GM18868 (cell line): ENCODE data around the gene SUZ12.
"Not testable (repeated sequence)": the region's sequence is repeated elsewhere in the genome, so short reads cannot be mapped to it uniquely, and the experiment has no call there.

Source experiments
- ATAC-seq: cut with Tn5 transposase; IDR thresholded peaks from one replicate; pipeline ENCODE4 v1.9.1; 2021; ENCODE audit warnings: mild to moderate bottlenecking, moderate library complexity; ENCODE audit not compliant: unreplicated experiment

SUZ12 gene

DNA sequence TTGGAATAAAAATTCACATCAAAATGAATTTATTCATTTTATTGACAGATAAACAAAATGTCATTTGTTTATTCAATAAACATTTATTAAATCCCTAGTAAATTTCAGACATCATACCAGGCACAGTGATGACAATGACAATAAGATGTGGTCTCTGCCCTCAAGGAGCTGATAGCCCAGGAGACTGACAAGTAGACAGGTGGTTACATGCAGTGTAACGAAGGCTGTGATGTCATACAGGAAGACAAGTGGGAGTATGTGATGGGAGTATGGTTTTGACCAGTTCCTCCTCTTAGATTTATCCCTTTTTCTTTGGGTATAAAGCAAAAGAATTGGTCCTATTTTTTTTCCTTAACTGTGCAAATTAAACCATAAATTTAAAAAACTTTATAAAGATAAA is 97.0 kb downstream of the SUZ12 start:
- not testable (repeated sequence) for ATAC-seq

DNA sequence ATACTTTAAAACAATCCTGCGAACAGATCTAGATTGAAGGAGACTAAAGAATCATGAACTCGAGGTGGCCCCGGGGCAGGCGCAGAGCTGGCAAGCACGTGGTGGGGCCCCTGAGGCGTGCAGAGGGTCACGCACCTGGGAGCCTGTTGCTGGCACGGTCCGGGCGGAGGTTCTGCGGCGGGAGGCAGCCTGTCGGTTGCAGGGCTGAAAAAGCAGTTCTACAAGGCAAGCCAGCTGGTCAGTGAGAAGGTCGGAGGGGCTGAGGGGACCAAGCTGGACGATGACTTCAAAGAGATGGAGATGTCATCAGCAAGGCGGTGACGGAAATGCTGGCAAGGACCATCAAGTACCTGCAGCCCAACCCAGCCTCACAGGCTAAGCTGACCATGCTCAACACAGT is 103.4 kb downstream of the SUZ12 start:
- not testable (repeated sequence) for ATAC-seq

DNA sequence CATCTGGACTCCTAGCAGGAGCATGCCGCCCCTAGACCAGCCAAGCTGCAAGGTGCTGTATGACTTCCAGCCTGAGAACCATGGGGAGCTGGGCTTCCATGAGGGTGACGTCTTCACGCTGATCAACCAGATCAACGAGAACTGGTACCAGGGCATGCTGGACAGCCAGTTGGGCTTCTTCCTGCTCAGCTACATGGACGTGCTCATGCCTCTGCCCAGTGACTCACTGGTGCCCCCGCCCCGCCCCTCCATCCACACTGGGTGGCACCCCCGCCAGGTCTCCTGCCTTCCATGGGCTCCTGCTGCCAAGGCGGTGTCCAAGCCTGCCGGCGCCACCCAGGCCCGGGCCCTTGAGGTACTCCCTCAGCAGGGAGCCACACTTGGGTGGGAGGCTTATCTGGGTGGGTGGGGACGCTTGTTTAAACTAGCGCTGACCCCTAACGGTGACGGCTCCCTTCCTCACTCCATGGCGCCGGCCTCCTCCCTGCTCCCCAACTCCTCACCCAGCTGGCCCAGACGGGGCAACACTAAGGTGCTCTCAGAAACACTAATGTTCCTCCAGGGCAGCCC is 104.6 kb downstream of the SUZ12 start:
- ATAC-seq: not testable (repeated sequence)

GRCh38 chr17:32042266-32042665 is 105.5 kb downstream of the SUZ12 start:
- ATAC-seq: not testable (repeated sequence)

DNA sequence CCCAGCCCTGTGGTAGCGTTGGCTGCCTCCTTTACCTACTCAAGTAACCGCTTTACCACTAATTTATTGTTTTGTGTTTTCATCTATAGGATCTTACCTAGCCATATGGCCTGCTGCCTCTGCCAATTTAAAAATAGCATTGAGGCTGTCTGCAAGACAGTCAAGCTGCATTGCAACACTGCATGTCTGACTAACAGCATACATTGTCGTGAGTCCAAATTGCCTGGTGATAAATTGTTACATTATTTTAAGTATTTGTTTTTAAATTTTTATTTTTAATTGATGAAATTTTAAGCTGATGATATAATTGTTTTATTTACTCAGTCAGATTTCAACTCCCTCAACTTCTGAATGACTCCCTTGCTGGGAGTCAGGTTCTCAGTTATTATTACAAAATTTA is 108.8 kb downstream of the SUZ12 start:
- not testable (repeated sequence) for ATAC-seq

DNA sequence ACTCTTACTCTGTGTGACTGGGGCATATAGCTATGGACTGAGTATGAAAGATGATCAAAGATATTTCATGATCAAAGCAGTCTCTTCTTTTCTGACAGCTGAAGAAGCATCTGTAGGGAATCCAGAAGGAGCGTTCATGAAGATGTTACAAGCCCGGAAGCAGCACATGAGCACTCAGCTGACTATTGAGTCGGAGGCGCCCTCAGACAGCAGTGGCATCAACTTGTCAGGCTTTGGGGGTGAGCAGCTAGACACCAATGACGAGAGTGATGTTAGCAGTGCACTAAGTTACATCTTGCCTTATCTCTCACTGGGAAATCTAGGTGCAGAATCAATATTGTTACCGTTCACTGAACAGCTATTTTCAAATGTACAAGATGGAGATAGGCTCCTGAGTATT is 110.9 kb downstream of the SUZ12 start:
- not testable (repeated sequence) for ATAC-seq
